Measurements from ENCODE around the gene RAPGEF2. TPM values are rescaled to one million over a fixed set of nuclear protein-coding genes. Genes with fewer than 3 reads are reported as not detected.

The RAPGEF2 gene
- total and polyA plus RNA-seq, 7 experiments from 2014 or later: 0.72 to 35.2 (median 20.7) TPM

DNA sequence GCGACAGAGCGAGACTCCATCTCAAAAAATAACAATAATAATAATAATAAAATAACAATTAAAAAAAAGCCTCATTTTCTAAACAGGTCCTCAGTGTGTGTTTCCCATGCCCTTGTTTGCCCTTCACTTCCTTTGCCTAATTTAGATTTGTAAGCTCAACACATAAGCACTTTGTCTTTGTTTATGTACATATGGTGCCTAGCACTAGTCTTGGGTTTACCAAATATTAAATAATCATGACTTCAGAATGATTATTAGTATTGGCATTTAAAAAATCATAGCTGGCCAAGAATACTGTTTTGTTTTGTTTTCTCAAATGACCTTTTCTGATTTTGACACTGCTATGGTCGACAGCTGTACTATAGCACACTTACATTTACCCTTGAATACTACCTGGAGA is 6.4 kb upstream of the RAPGEF2 start:
- CTCF ChIA-PET: interaction anchor here (0.6 kb wide), 1 partner anchor 11 kb away, joined by 3 read pairs; no protein-coding TSS in a partner anchor
- no peaks in the 10 kb centered on the region for H3K9me3 ChIP-seq (ENCODE audit: control insufficient read depth in 2 of 3, low read length in 3 of 3)

DNA sequence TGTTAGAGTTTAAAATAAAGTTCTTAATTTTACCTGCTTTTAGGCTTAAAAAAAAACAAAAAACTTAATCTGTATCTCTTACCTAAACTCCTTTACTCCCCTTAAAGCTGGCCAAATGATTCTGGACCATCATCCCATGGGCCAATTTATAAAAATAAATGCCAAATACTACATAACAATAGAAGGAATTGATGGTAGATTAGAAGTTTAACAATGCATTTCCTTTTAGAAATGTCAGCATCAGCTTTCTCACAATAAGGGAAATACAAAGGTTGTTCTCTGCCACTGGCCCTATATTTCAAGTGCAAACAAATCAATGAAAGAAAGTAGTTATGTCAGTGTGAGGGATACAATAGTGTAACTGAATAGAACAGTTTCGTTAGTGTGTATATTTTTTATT is 5.7 kb upstream of the RAPGEF2 start:
- Histone ChIP-seq H3K9me3 (ENCODE audit: control insufficient read depth in 2 of 3, low read length in 3 of 3) (no peaks in the 10 kb centered on the region), H3K27me3 (ENCODE audit: control insufficient read depth in 2 of 2, insufficient read depth in 2 of 2, low read length in 2 of 2) (no peaks in the 10 kb centered on the region), H3K36me3 (ENCODE audit: control insufficient read depth in 2 of 3, insufficient read depth in 3 of 3, low read length in 3 of 3) (no peaks in the 10 kb centered on the region), H3K27ac (ENCODE audit: low read depth, low read length) (no peak overlapping the region), H3K4me3 (ENCODE audit: low read length) (no peak overlapping the region), H3K4me1 (ENCODE audit: control insufficient read depth in 2 of 2, insufficient read depth in 2 of 2, low read length in 2 of 2) (peaks cover 0 to under 1% of the 10 kb centered on the region in 2 donors)
- no peak overlapping the region for H3K4me3 Mint-ChIP-seq
- ChIA-PET CTCF (no interaction called here), POLR2A (no interaction called here)
- H3K4me1 Mint-ChIP-seq: peaks cover 5 to 16% (median 10%) of the 10 kb centered on the region in 7 donors
- peaks cover 0 to 10% (median 0%) of the 10 kb centered on the region in 5 donors for H3K27me3 Mint-ChIP-seq
- no peak overlapping the region for H3K27ac Mint-ChIP-seq
- no peak for DNase-seq
- intact Hi-C loops (cut with micrococcal nuclease): no loop called here
- no peak for ATAC-seq
- H3K9me3 Mint-ChIP-seq: peaks cover 0 to 2% (median 0%) of the 10 kb centered on the region in 11 donors
- no peaks in the 10 kb centered on the region for H3K36me3 Mint-ChIP-seq

More for the DNA sequence above, 6.4 kb upstream of the RAPGEF2 start:
- Histone ChIP-seq H3K27ac (ENCODE audit: low read depth, low read length) (no peak overlapping the region), H3K4me3 (ENCODE audit: low read length) (no peak overlapping the region), H3K4me1 (ENCODE audit: control insufficient read depth in 2 of 2, insufficient read depth in 2 of 2, low read length in 2 of 2) (no peaks in the 10 kb centered on the region), H3K27me3 (ENCODE audit: control insufficient read depth in 2 of 2, insufficient read depth in 2 of 2, low read length in 2 of 2) (no peaks in the 10 kb centered on the region), H3K36me3 (ENCODE audit: control insufficient read depth in 2 of 3, insufficient read depth in 3 of 3, low read length in 3 of 3) (no peaks in the 10 kb centered on the region)
- H3K36me3 Mint-ChIP-seq: no peaks in the 10 kb centered on the region
- peaks cover 0 to 14% (median 0%) of the 10 kb centered on the region in 5 donors for H3K27me3 Mint-ChIP-seq
- peaks cover 0 to 2% (median 0%) of the 10 kb centered on the region in 11 donors for H3K9me3 Mint-ChIP-seq
- intact Hi-C loops (cut with micrococcal nuclease): no loop called here
- no peak for DNase-seq
- no peak overlapping the region for H3K4me3 Mint-ChIP-seq
- no peak overlapping the region for H3K27ac Mint-ChIP-seq
- no peak for ATAC-seq
- H3K4me1 Mint-ChIP-seq: peaks cover 0 to 8% (median 5%) of the 10 kb centered on the region in 7 donors
- POLR2A ChIA-PET: no interaction called here

DNA sequence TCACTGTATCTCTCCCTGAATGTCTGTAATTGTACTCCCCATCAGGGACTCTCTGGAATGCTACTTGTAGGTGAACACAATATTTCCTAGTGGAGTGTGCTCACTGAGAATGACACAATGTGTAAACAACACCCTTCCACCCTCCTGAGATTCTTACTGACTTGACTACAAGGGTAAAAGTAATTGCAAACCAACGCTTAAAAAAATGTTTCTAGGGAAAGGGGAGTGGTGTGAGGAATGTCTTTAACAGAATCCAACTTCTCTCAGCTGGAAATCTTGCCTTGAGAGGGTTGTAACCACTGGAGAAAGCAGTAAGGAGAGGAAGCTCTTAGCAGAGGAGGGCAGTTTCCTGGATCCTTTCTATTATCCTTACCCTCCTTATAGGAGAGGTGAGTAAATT is 5.1 kb upstream of the RAPGEF2 start:
- Histone ChIP-seq H3K36me3 (ENCODE audit: control insufficient read depth in 2 of 3, insufficient read depth in 3 of 3, low read length in 3 of 3) (no peaks in the 10 kb centered on the region), H3K4me1 (ENCODE audit: control insufficient read depth in 2 of 2, insufficient read depth in 2 of 2, low read length in 2 of 2) (peaks cover 0 to 5% of the 10 kb centered on the region in 2 donors), H3K9me3 (ENCODE audit: control insufficient read depth in 2 of 3, low read length in 3 of 3) (no peaks in the 10 kb centered on the region), H3K27ac (ENCODE audit: low read depth, low read length) (no peak overlapping the region), H3K27me3 (ENCODE audit: control insufficient read depth in 2 of 2, insufficient read depth in 2 of 2, low read length in 2 of 2) (no peaks in the 10 kb centered on the region), H3K4me3 (ENCODE audit: low read length) (no peak overlapping the region)
- POLR2A ChIA-PET: no interaction called here
- CTCF ChIA-PET: no interaction called here
- Mint-ChIP-seq H3K36me3 (no peaks in the 10 kb centered on the region), H3K4me3 (no peak overlapping the region), H3K27me3 (peaks cover 0 to 10% (median 0%) of the 10 kb centered on the region in 5 donors), H3K4me1 (peaks cover 7 to 18% (median 13%) of the 10 kb centered on the region in 7 donors), H3K9me3 (peaks cover 0 to 2% (median 0%) of the 10 kb centered on the region in 11 donors), H3K27ac (peak overlapping the region in 1 of 9 donors; percentile 53)
- no peak for DNase-seq
- no peak for ATAC-seq
- intact Hi-C loops (cut with micrococcal nuclease): no loop called here

DNA sequence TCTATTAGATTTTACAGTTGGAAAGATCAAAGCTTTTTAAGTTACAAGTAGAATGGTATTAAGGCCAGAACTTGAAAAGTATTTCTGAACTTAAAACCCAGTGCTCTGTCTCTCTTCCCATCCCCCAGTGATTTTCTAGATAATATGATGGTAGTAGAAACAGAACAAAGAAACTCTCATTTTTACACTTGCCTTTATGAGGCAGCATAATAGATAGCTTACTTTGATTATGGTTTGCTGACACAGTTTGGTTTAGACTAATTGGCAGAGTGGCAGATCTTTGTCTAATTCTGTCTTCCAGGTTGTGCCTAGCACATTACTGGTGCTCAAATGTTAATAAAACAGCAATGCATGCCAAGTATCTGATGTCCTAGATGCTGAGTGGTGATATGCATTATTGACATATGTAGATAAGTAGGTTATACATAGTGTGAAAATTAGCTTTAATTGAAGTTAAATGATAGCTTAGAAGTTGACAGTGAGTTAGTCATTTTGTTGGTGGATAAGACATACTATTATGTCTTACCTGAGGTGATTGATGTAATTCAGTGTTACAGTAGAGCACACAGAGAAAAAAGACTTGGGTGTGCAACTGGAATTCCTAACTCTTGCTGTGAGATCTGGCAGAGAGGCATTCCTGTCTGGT is 4.3 kb upstream of the RAPGEF2 start:
- H3K36me3 Mint-ChIP-seq: no peaks in the 10 kb centered on the region
- ATAC-seq: no peak
- Histone ChIP-seq H3K4me1 (ENCODE audit: control insufficient read depth in 2 of 2, insufficient read depth in 2 of 2, low read length in 2 of 2) (peaks cover 0 to 5% of the 10 kb centered on the region in 2 donors), H3K27ac (ENCODE audit: low read depth, low read length) (no peak overlapping the region), H3K27me3 (ENCODE audit: control insufficient read depth in 2 of 2, insufficient read depth in 2 of 2, low read length in 2 of 2) (no peaks in the 10 kb centered on the region), H3K9me3 (ENCODE audit: control insufficient read depth in 2 of 3, low read length in 3 of 3) (no peaks in the 10 kb centered on the region), H3K4me3 (ENCODE audit: low read length) (no peak overlapping the region), H3K36me3 (ENCODE audit: control insufficient read depth in 2 of 3, insufficient read depth in 3 of 3, low read length in 3 of 3) (peaks cover 0 to 3% (median 0%) of the 10 kb centered on the region in 3 experiments)
- POLR2A ChIA-PET: no interaction called here
- peaks cover 7 to 18% (median 13%) of the 10 kb centered on the region in 7 donors for H3K4me1 Mint-ChIP-seq
- peaks cover 0 to 2% (median 0%) of the 10 kb centered on the region in 11 donors for H3K9me3 Mint-ChIP-seq
- H3K27ac Mint-ChIP-seq: no peak overlapping the region
- no peak for DNase-seq
- intact Hi-C loops (cut with micrococcal nuclease): no loop called here
- CTCF ChIA-PET: no interaction called here
- H3K27me3 Mint-ChIP-seq: peaks cover 0 to 10% (median 0%) of the 10 kb centered on the region in 5 donors
- H3K4me3 Mint-ChIP-seq: no peak overlapping the region

DNA sequence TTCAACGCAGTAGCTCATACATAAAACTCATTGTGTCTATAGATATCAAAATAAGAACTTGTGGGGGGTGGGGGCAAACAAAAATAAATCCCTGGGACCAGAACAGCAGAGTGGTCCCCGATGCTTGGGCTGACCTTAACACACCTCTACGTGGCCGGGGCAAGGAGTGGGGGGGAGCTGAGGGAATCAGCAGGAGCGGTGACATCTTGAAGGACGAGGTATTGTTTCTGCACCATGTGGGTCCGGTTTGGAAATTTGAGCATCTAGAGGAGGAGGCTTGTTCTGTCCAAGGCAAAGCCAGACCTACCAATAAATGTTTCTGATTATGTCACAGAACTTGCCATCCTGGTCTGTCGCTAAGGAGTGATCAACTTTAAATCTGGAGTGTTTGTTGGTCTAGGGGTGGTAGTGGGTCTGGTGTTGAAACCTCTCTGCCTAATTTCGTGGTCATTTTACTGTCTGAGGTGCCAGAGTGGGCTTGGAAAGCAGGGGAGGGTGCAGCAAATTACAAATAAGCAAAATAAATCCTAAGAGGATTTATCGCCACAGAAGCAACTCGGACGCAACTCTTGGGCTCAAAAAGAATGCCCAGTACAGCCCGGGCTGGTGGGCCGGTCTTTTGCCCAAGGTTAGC is 774 bp upstream of the RAPGEF2 start:
- no peak overlapping the region for H3K27ac ChIP-seq (ENCODE audit: low read depth, low read length)
- peaks cover 8 to 20% of the 10 kb centered on the region in 2 donors for H3K4me1 ChIP-seq (ENCODE audit: control insufficient read depth in 2 of 2, insufficient read depth in 2 of 2, low read length in 2 of 2)
- intact Hi-C loops (cut with micrococcal nuclease): loop anchor here (1.0 to 5.0 kb wide), 4 partner anchors 25 to 333 kb away; partner anchors contain the start of gene FNIP2 (in 1 of the 2)
- POLR2A ChIA-PET: no interaction called here
- peaks cover 27 to 45% (median 36%) of the 10 kb centered on the region in 7 donors for H3K4me1 Mint-ChIP-seq
- peaks cover 0 to 2% (median 0%) of the 10 kb centered on the region in 5 donors for H3K36me3 Mint-ChIP-seq
- peaks cover 0 to 13% (median 0%) of the 10 kb centered on the region in 5 donors for H3K27me3 Mint-ChIP-seq
- ATAC-seq (no peak), DNase-seq (peak in 1 of 9 donors; percentile 7)
- no peaks in the 10 kb centered on the region for H3K9me3 ChIP-seq (ENCODE audit: control insufficient read depth in 2 of 3, low read length in 3 of 3)
- H3K36me3 ChIP-seq (ENCODE audit: control insufficient read depth in 2 of 3, insufficient read depth in 3 of 3, low read length in 3 of 3): peaks cover 0 to 4% (median 0%) of the 10 kb centered on the region in 3 experiments
- H3K4me3 Mint-ChIP-seq: peak overlapping the region; percentile 75 to 92 (median 86)
- peak overlapping the region; percentile 25 for H3K4me3 ChIP-seq (ENCODE audit: low read length)
- H3K27ac Mint-ChIP-seq: peak overlapping the region; percentile 60 to 89 (median 78)
- CTCF ChIA-PET: no interaction called here
- H3K9me3 Mint-ChIP-seq: peaks cover 0 to 4% (median 0%) of the 10 kb centered on the region in 11 donors
- no peaks in the 10 kb centered on the region for H3K27me3 ChIP-seq (ENCODE audit: control insufficient read depth in 2 of 2, insufficient read depth in 2 of 2, low read length in 2 of 2)

DNA sequence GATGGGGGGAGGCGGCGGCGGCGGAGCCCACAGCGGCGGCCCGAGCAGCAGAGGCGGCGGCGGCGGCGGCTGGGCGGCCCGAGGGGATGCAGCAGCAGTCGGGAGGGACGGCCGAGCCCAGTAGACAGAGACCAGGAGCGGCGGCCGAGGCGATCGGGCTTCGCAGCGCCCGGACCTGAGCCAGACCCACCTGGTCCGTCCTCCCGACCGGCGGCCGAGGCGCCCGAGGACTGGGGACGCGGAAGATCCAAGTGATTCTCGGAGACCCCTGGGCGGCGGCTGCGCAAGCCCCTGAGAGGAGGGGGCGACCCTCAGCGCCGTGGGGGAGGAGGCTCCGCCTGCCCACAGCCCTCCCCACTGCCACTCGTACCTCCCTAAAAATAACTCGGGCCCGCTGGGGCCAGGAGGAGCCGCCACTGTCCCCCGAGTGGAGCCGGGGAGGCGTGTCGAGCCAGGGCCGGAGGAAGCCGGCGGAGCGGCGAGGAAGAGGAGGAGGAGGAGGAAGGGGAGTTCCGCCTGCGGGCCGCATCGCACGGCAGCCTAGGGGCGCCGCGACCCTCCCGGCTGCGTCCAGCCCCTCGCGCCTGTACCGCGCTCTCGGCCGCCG is 608 bp downstream of the RAPGEF2 start:
- CTCF ChIA-PET: no interaction called here

More for the DNA sequence above, 608 bp downstream of the RAPGEF2 start:
- Mint-ChIP-seq H3K9me3 (peaks cover 0 to 4% (median 0%) of the 10 kb centered on the region in 11 donors), H3K36me3 (peaks cover 0 to 2% (median 0%) of the 10 kb centered on the region in 5 donors), H3K4me1 (peaks cover 27 to 50% (median 38%) of the 10 kb centered on the region in 7 donors), H3K4me3 (peak overlapping the region in 9 of 10 donors; percentile 25 to 91 (median 48)), H3K27ac (peak overlapping the region in 2 of 9 donors; percentile 20 to 46), H3K27me3 (peaks cover 0 to 6% (median 0%) of the 10 kb centered on the region in 5 donors)
- Histone ChIP-seq H3K36me3 (ENCODE audit: control insufficient read depth in 2 of 3, insufficient read depth in 3 of 3, low read length in 3 of 3) (peaks cover 0 to 4% (median 0%) of the 10 kb centered on the region in 3 experiments), H3K9me3 (ENCODE audit: control insufficient read depth in 2 of 3, low read length in 3 of 3) (no peaks in the 10 kb centered on the region), H3K27me3 (ENCODE audit: control insufficient read depth in 2 of 2, insufficient read depth in 2 of 2, low read length in 2 of 2) (no peaks in the 10 kb centered on the region), H3K27ac (ENCODE audit: low read depth, low read length) (peak overlapping the region; percentile 83), H3K4me1 (ENCODE audit: control insufficient read depth in 2 of 2, insufficient read depth in 2 of 2, low read length in 2 of 2) (peaks cover 8 to 20% of the 10 kb centered on the region in 2 donors), H3K4me3 (ENCODE audit: low read length) (peak overlapping the region; percentile 63)
- ATAC-seq: peak; percentile 11
- intact Hi-C loops (cut with micrococcal nuclease): loop anchor here (1.0 to 5.0 kb wide), 7 partner anchors 57 to 431 kb away; partner anchors contain the start of genes ETFDH (in 2 of the 2), PPID (in 2 of the 2) and FNIP2 (in 1 of the 2)
- DNase-seq: peak; percentile 31 to 63 (median 46)
- POLR2A ChIA-PET: interaction anchor here (0.5 kb wide), 1 partner anchor 18 kb away, joined by 4 read pairs; no protein-coding TSS in a partner anchor
